GM21360 (cell line): ENCODE results near the gene EMC6.
"Not testable (repeated sequence)": the region's sequence is repeated elsewhere in the genome, so short reads cannot be mapped to it uniquely, and the experiment has no call there.

Source experiments
- ATAC-seq: cut with Tn5 transposase; IDR thresholded peaks from one replicate; pipeline ENCODE4 v1.9.1; 2021; ENCODE audit warnings: mild to moderate bottlenecking, moderate library complexity; ENCODE audit not compliant: unreplicated experiment

Gene EMC6

GRCh38 chr17:3704931-3705717 is 36.5 kb downstream of the EMC6 start:
- ATAC-seq: no peak

GRCh38 chr17:3705718-3705984 is 37.0 kb downstream of the EMC6 start:
- ATAC-seq: not testable (repeated sequence)

GRCh38 chr17:3708366-3708765 is 39.8 kb downstream of the EMC6 start:
- ATAC-seq: no peak

GRCh38 chr17:3710951-3711383 is 42.4 kb downstream of the EMC6 start:
- ATAC-seq: peak; percentile 88

- ATAC-seq: no peak
Observed at GRCh38 chr17:3712811-3713463, 44.3 kb downstream of the EMC6 start.

- ATAC-seq: no peak
Observed at GRCh38 chr17:3715296-3715695, 46.7 kb downstream of the EMC6 start.

- ATAC-seq: no peak
Observed at GRCh38 chr17:3718201-3718600, 49.6 kb downstream of the EMC6 start.

GRCh38 chr17:3719265-3719664 is 50.7 kb downstream of the EMC6 start:
- ATAC-seq: no peak
